Measurements from ENCODE around the gene ILF3. TPM values are rescaled to one million over a fixed set of nuclear protein-coding genes. Genes with fewer than 3 reads are reported as not detected.
"Not testable (repeated sequence)": the region's sequence is repeated elsewhere in the genome, so short reads cannot be mapped to it uniquely, and the experiment has no call there.

ILF3 gene
- total RNA-seq, 1 donor from 2014 or later = 183 TPM

GRCh38 chr19:10671922-10672321, 17.8 kb downstream of the ILF3 start:
- not testable (repeated sequence) for DNase-seq (ENCODE audit: extremely low read depth, low read depth, low spot score)

- not testable (repeated sequence) for DNase-seq (ENCODE audit: extremely low read depth, low read depth, low spot score)
Observed at GRCh38 chr19:10675214-10675613, 21.1 kb downstream of the ILF3 start.

GRCh38 chr19:10677751-10678150, 23.6 kb downstream of the ILF3 start:
- DNase-seq (ENCODE audit: extremely low read depth, low read depth, low spot score) = no peak

GRCh38 chr19:10678813-10679212, 24.7 kb downstream of the ILF3 start:
- DNase-seq (ENCODE audit: extremely low read depth, low read depth, low spot score) = no peak

GRCh38 chr19:10679743-10680142, 25.6 kb downstream of the ILF3 start:
- no peak for DNase-seq (ENCODE audit: extremely low read depth, low read depth, low spot score)

- no peak for DNase-seq (ENCODE audit: extremely low read depth, low read depth, low spot score)
Observed at GRCh38 chr19:10680545-10681135, 26.5 kb downstream of the ILF3 start.

GRCh38 chr19:10681658-10682057, 27.5 kb downstream of the ILF3 start:
- no peak for DNase-seq (ENCODE audit: extremely low read depth, low read depth, low spot score)

GRCh38 chr19:10682397-10683063, 28.4 kb downstream of the ILF3 start:
- no peak for DNase-seq (ENCODE audit: extremely low read depth, low read depth, low spot score)

- DNase-seq (ENCODE audit: extremely low read depth, low read depth, low spot score) = no peak
Observed at GRCh38 chr19:10683064-10683426, 28.9 kb downstream of the ILF3 start.

- DNase-seq (ENCODE audit: extremely low read depth, low read depth, low spot score) = no peak
Observed at GRCh38 chr19:10683582-10683981, 29.4 kb downstream of the ILF3 start.

- no peak for DNase-seq (ENCODE audit: extremely low read depth, low read depth, low spot score)
Observed at GRCh38 chr19:10685210-10685609, 31.1 kb downstream of the ILF3 start.

GRCh38 chr19:10686193-10686592, 32.0 kb downstream of the ILF3 start:
- no peak for DNase-seq (ENCODE audit: extremely low read depth, low read depth, low spot score)

- DNase-seq (ENCODE audit: extremely low read depth, low read depth, low spot score) = no peak
Observed at GRCh38 chr19:10686661-10687517, 32.7 kb downstream of the ILF3 start.

- DNase-seq (ENCODE audit: extremely low read depth, low read depth, low spot score) = no peak
Observed at GRCh38 chr19:10687518-10688288, 33.6 kb downstream of the ILF3 start.

- DNase-seq (ENCODE audit: extremely low read depth, low read depth, low spot score) = no peak
Observed at GRCh38 chr19:10688545-10689280, 34.6 kb downstream of the ILF3 start.

GRCh38 chr19:10690341-10690781, 36.2 kb downstream of the ILF3 start:
- no peak for DNase-seq (ENCODE audit: extremely low read depth, low read depth, low spot score)

- DNase-seq (ENCODE audit: extremely low read depth, low read depth, low spot score) = no peak
Observed at GRCh38 chr19:10691178-10691881, 37.2 kb downstream of the ILF3 start.

GRCh38 chr19:10691883-10692282, 37.7 kb downstream of the ILF3 start:
- DNase-seq (ENCODE audit: extremely low read depth, low read depth, low spot score) = no peak

GRCh38 chr19:10692673-10693264, 38.6 kb downstream of the ILF3 start:
- no peak for DNase-seq (ENCODE audit: extremely low read depth, low read depth, low spot score)

Measured in glomerular endothelial cell (primary cell).